Measurements from ENCODE around the gene MUC5B.
A peak's percentile ranks its signal among the peaks of the same experiment; 100 is the strongest.
"Not testable (repeated sequence)": the region's sequence is repeated elsewhere in the genome, so short reads cannot be mapped to it uniquely, and the experiment has no call there.

Gene MUC5B

DNA sequence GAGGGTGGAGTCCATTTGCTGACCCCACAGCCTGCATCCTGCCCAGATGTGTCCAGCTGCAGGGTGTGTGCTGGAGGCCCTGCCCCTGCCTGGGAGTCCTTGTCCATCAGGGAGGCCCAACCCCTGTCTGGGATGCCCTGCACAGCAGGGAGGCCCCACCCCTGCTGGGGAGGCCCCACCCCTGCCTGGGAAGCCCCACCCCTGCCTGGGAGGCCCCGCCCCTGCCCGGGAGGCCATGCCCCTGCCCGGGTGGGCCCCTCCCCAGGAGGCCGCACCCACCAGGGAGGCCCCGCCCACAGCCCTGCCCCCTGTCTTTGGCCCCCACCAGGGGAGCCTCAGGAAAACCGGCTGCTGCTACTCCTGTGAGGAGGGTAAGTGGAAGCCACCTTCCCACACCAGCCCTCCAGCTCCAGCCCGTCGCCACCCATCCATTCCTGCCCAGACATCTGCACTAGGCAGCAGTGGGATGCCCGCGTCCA, 37.2 kb downstream of the MUC5B start:
- Histone ChIP-seq H3K4me3 (no peak overlapping the region), H3K27ac (no peak overlapping the region)
- no peak for DNase-seq (ENCODE audit: low spot score)
- TF ChIP-seq, protein P1, sequence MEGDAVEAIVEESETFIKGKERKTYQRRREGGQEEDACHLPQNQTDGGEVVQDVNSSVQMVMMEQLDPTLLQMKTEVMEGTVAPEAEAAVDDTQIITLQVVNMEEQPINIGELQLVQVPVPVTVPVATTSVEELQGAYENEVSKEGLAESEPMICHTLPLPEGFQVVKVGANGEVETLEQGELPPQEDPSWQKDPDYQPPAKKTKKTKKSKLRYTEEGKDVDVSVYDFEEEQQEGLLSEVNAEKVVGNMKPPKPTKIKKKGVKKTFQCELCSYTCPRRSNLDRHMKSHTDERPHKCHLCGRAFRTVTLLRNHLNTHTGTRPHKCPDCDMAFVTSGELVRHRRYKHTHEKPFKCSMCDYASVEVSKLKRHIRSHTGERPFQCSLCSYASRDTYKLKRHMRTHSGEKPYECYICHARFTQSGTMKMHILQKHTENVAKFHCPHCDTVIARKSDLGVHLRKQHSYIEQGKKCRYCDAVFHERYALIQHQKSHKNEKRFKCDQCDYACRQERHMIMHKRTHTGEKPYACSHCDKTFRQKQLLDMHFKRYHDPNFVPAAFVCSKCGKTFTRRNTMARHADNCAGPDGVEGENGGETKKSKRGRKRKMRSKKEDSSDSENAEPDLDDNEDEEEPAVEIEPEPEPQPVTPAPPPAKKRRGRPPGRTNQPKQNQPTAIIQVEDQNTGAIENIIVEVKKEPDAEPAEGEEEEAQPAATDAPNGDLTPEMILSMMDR (IDR thresholded peaks at IDR 0.05): no peak

DNA sequence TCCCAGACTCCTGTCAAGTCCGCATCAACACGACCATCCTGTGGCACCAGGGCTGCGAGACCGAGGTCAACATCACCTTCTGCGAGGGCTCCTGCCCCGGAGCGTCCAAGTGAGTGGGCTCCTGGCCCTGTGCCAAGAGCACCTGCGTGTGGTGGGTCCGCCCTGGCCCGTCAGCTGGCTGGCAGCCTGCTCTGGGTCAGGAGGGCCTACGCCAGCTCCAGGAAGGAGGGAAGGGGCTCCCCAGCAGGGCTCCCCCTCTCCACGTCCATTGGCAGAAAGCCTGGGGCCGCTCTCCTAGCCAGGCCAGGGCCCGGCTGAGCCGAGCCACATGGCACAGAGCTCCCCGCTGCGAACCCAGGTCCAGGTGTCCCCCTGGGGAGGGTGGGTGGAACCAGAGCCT, 37.8 kb downstream of the MUC5B start:
- TF ChIP-seq, protein P1 (IDR thresholded peaks at IDR 0.05): no peak
- DNase-seq (ENCODE audit: low spot score): no peak
- Histone ChIP-seq H3K27ac (no peak overlapping the region), H3K4me3 (no peak overlapping the region)

DNA sequence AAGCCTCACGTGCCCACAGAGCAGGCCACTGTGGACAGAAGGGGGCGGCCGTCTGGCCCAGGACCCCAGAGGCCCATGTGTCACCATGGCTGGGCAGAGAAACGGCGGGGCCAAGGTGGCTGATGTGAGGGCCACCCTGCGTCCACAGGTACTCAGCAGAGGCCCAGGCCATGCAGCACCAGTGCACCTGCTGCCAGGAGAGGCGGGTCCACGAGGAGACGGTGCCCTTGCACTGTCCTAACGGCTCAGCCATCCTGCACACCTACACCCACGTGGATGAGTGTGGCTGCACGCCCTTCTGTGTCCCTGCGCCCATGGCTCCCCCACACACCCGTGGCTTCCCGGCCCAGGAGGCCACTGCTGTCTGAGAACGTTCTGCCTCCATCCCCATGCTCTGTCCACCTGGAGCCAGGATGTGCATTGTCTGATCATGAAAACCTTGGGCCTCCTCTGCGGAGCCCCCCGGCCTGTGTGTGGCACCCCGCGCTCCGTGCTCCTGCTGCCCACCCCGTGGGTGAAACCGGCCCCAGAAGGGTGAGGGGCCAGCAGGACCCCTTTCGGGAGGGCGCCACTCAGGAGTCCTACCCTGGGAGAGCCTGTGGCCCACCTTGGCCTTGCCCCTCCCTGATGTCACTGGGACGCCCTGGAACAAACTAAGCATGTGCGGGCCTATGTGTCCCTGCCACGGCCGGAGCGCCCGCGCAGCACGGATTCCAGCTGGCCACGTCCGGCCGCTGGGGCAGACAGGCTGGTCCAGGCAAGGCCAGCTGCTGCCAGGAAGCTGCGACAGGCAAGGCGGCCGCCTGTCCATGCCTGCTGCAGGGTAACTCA, 38.6 kb downstream of the MUC5B start:
- no peak for DNase-seq (ENCODE audit: low spot score)

DNA sequence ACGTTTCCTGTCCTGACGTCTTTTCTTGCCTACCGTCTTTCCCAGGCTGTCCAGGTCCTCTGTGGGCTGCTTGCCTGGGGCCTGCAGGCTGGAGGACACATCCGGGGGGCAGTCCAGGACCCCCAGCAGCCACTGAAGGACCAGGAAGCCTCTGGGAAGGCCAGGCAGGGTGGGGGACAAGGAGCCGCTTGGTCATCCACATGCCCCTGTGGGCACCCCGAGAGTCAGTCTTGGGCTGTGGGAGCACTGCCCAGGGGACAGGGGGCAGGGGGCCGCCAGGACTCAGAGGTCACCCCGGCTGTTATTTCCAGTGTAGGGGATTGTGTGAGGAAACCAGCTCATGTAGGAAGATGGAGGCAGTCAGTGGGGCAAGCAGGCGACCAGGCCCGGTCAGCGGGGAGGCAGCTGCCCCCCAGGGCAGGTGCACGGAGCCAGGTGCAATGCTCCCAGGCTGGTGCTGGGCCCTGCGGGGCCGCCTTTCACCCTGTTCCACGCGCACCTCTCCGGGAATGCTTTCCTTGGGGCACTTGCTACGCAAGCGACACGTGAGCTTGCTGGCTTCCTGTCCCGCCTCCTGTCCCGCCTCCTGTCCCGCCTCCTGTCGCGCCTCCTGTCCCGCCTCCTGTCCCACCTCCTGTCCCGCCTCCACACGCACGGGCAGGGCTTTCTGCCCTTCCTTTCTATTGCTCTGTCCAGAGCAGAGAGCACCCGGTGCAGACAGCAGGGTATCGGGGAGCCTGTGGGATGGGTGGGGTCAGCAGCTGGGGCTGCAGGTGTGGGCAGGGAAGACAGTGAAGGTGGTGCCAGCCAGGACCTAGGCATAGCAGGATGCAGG, 39.5 kb downstream of the MUC5B start:
- peak overlapping the region; percentile 66 to 79 for H3K27ac ChIP-seq
- DNase-seq (ENCODE audit: low spot score): peak; percentile 94
- peak overlapping the region; percentile 71 for H3K4me3 ChIP-seq
- TF ChIP-seq, protein P1 (IDR thresholded peaks at IDR 0.05): no peak

More for the DNA sequence above, 38.6 kb downstream of the MUC5B start:
- TF ChIP-seq, protein P1 (IDR thresholded peaks at IDR 0.05): no peak
- H3K27ac ChIP-seq: no peak overlapping the region
- H3K4me3 ChIP-seq: peak overlapping the region; percentile 71

DNA sequence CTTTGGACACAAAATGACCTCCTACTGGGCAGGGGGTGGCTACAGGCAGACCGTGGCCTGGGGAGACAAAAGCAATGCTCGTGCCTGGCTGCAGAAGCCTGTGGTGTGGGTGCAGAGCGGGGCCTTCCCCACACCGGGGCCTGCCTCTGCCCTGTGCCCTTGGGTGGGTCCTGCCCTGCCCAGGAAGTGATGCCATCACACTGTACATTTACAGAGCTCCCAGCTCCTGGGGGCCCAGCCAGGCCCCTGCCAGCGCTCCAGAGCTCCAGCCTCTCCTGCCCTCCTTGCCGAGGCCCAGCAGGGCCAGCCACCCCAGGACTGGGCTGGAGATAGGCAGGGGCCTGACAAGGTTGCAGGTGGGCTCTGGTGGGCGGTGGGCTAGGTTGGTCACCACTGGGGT, 40.1 kb downstream of the MUC5B start:
- TF ChIP-seq, protein P1 (IDR thresholded peaks at IDR 0.05): no peak
- Histone ChIP-seq H3K27ac (peak overlapping the region; percentile 37 to 79), H3K4me3 (peak overlapping the region; percentile 71)
- DNase-seq (ENCODE audit: low spot score): no peak

DNA sequence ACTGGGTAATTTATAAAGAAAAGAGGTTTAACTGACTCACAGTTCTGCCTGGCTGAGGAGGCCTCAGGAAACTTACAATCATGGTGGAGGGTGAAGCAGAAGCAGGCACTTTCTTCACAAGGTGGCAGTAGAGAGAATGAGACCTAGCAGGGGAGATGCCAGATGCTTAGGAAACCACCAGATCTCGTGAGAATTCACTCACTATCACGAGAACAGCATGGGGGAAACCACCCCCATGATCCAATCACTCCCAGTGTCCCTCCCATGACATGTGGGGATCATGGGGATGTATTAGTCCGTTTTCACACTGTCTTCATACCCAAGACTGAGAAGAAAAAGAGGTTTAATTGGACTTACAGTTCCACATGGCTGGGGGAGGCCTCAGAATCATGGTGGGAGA, 41.6 kb downstream of the MUC5B start:
- H3K4me3 ChIP-seq; DNase-seq (ENCODE audit: low spot score); H3K27ac ChIP-seq: not testable (repeated sequence)

DNA sequence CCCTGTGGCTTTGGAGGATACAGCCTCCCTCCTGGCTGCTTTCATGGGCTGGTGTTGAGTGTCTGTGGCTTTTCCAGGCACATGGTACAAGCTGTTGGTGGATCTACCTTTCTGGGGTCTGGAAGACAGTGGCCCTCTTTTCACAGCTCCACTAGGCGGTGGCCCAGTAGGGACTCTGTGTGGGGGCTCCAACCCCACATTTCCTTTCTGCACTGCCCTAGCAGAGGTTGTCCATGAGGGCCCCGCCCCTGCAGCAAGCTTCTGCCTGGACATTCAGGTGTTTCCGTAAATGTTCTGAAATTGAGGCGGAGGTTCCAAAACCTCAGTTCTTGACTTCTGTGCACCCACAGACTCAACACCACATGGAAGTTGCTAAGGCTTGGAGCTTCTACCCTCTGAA, 42.6 kb downstream of the MUC5B start:
- H3K4me3 ChIP-seq; DNase-seq (ENCODE audit: low spot score); H3K27ac ChIP-seq: not testable (repeated sequence)

DNA sequence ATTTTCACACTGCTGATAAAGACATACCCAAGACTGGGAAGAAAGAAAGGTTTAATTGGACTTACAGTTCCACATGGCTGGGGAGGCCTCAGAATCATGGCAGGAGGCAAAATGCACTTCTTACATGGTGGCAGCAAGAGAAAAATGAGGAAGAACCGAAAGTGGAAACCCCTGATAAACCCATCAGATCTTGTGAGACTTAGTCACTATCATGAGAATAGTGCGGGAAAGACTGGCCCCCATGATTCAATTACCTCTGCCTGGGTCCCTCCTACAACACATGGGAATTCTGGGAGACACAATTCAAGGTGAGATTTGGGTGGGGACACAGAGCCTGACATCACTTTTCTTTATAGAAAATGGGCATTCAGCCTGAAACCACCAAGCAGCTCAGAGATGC, 44.1 kb downstream of the MUC5B start:
- not testable (repeated sequence) for H3K4me3 ChIP-seq; DNase-seq (ENCODE audit: low spot score); H3K27ac ChIP-seq

Measured in coronary artery (tissue), 2 donors.